ENCODE data around the gene NXNL2.

Gene NXNL2

GRCh38 chr9:88508326-88508725 is 26.7 kb upstream of the NXNL2 start:
- TF ChIP-seq Cebpa-rat (IDR thresholded peaks at IDR 0.05) = no peak
- H4K20me1 ChIP-seq = no peaks in the 10 kb centered on the region
- no peak overlapping the region for H3K4me2 ChIP-seq
- no peaks in the 10 kb centered on the region for H3K27me3 ChIP-seq
- no peak overlapping the region for H3K9ac ChIP-seq
- H3K4me1 ChIP-seq = no peaks in the 10 kb centered on the region
- H3K9me3 ChIP-seq = no peaks in the 10 kb centered on the region
- H3K27ac ChIP-seq = no peak overlapping the region
- no peak overlapping the region for H3K4me3 ChIP-seq
- H3K36me3 ChIP-seq = no peaks in the 10 kb centered on the region

DNA sequence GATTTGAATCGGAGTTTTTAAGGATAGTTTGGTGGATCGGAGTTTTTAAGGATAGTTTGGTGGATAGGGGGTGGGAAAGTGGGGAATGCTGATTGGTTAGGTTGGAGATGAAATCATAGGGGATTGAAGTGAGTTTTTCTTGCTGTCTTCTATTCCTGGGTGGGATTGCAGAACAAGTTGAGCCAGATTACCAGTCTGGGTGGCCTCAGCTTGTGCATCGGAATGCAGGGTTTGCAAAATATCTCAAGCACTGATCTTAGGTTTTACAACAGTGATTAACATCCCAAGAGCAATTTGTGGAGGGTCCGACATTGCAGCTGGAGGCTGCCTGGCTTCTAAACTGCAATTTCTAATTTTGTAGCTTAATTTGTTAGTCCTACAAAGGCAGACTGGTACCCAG is 23.1 kb upstream of the NXNL2 start:
- Histone ChIP-seq H3K9me3 (no peaks in the 10 kb centered on the region), H3K36me3 (no peaks in the 10 kb centered on the region), H3K27me3 (no peaks in the 10 kb centered on the region), H3K4me2 (no peak overlapping the region), H3K4me1 (no peaks in the 10 kb centered on the region), H3K9ac (no peak overlapping the region), H4K20me1 (no peaks in the 10 kb centered on the region), H3K4me3 (no peak overlapping the region), H3K27ac (no peak overlapping the region)
- no peak for TF ChIP-seq Cebpa-rat (IDR thresholded peaks at IDR 0.05)

DNA sequence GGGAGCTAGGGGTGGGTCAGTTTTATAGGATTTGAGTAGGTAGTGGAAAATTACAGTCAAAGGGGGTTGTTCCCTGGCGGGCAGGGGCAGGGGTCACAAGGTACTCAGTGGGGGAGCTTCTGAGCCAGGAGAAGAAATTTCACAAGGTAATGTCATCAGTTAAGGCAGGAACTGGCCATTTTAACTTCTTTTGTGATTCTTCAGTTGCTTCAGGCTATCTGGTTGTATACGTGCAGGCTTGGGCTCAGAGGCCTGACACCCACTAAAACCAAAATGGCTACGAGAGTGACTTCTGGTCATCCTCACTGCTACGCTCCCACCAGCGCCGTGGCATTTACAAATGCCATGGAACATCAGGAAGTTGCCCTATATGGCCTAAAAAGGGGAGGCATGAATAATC is 20.7 kb upstream of the NXNL2 start:
- no peaks in the 10 kb centered on the region for H3K27me3 ChIP-seq
- H3K4me1 ChIP-seq = no peaks in the 10 kb centered on the region
- H3K36me3 ChIP-seq = no peaks in the 10 kb centered on the region
- H3K9ac ChIP-seq = no peak overlapping the region
- no peaks in the 10 kb centered on the region for H3K9me3 ChIP-seq
- no peak overlapping the region for H3K27ac ChIP-seq
- H3K4me3 ChIP-seq = no peak overlapping the region
- no peak for TF ChIP-seq Cebpa-rat (IDR thresholded peaks at IDR 0.05)
- no peaks in the 10 kb centered on the region for H4K20me1 ChIP-seq
- no peak overlapping the region for H3K4me2 ChIP-seq

DNA sequence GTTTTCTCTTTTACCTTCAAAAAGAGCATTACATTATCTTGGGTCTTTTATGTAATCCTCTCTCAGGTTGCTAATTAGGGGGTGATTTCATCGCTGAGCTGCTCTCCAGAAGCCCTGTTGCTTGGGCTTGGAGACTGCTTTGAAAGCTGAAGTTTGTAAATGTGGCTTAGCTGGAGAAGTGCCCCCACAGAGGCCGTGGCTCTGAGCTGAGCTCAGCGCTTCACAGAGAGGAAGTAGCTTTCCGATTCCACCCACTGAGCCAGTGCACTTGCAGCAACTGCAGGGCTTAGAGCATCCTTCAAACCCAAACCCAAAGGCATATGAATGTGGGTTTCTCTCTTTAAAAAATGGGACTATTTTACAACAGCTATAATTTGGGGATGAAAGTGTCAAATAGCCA is 13.7 kb upstream of the NXNL2 start:
- H3K4me3 ChIP-seq = no peak overlapping the region
- H3K9ac ChIP-seq = no peak overlapping the region
- H3K4me1 ChIP-seq = no peaks in the 10 kb centered on the region
- no peak for TF ChIP-seq Cebpa-rat (IDR thresholded peaks at IDR 0.05)
- no peak overlapping the region for H3K27ac ChIP-seq
- no peaks in the 10 kb centered on the region for H3K27me3 ChIP-seq
- no peaks in the 10 kb centered on the region for H3K9me3 ChIP-seq
- no peak overlapping the region for H3K4me2 ChIP-seq
- H3K36me3 ChIP-seq = no peaks in the 10 kb centered on the region
- no peaks in the 10 kb centered on the region for H4K20me1 ChIP-seq

- TF ChIP-seq Cebpa-rat (IDR thresholded peaks at IDR 0.05) = no peak
These were observed 12.6 kb upstream of the NXNL2 start for GRCh38 chr9:88522360-88522759.

DNA sequence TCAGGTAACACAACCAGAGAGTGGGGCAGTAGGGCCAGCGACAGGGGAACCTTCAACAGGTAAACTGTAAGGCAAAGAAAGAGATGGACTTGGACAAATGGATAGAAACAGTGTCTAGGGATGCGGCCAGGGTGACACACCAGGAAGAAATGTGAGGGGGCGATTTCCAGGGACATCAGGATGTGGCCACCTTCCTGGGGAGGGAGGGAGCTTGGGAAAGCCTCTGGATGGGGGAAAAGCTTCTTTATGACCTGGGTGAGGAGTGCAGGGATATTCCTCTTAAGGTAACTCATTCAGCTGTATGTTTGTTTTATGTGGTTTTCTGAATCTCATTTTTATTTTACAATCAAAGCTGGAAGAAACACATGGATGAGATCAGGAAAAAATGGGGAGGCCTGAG is 11.9 kb upstream of the NXNL2 start:
- no peak overlapping the region for H3K27ac ChIP-seq
- TF ChIP-seq Cebpa-rat (IDR thresholded peaks at IDR 0.05) = no peak
- no peaks in the 10 kb centered on the region for H3K36me3 ChIP-seq
- no peaks in the 10 kb centered on the region for H3K27me3 ChIP-seq
- H3K4me2 ChIP-seq = no peak overlapping the region
- H3K9ac ChIP-seq = no peak overlapping the region
- no peaks in the 10 kb centered on the region for H3K4me1 ChIP-seq
- no peaks in the 10 kb centered on the region for H3K9me3 ChIP-seq
- no peaks in the 10 kb centered on the region for H4K20me1 ChIP-seq
- no peak overlapping the region for H3K4me3 ChIP-seq

More at GRCh38 chr9:88522360-88522759, 12.6 kb upstream of the NXNL2 start:
- Histone ChIP-seq H3K9ac (no peak overlapping the region), H3K36me3 (no peaks in the 10 kb centered on the region), H3K9me3 (no peaks in the 10 kb centered on the region), H3K27me3 (no peaks in the 10 kb centered on the region), H3K27ac (no peak overlapping the region), H3K4me3 (no peak overlapping the region), H3K4me2 (no peak overlapping the region), H3K4me1 (no peaks in the 10 kb centered on the region), H4K20me1 (no peaks in the 10 kb centered on the region)

- Histone ChIP-seq H3K27ac (no peak overlapping the region), H4K20me1 (no peaks in the 10 kb centered on the region), H3K4me1 (no peaks in the 10 kb centered on the region), H3K27me3 (no peaks in the 10 kb centered on the region), H3K4me3 (no peak overlapping the region), H3K9ac (no peak overlapping the region), H3K36me3 (no peaks in the 10 kb centered on the region), H3K9me3 (no peaks in the 10 kb centered on the region), H3K4me2 (no peak overlapping the region)
- TF ChIP-seq Cebpa-rat (IDR thresholded peaks at IDR 0.05) = no peak
These were observed 10.1 kb upstream of the NXNL2 start for GRCh38 chr9:88524911-88525310.

DNA sequence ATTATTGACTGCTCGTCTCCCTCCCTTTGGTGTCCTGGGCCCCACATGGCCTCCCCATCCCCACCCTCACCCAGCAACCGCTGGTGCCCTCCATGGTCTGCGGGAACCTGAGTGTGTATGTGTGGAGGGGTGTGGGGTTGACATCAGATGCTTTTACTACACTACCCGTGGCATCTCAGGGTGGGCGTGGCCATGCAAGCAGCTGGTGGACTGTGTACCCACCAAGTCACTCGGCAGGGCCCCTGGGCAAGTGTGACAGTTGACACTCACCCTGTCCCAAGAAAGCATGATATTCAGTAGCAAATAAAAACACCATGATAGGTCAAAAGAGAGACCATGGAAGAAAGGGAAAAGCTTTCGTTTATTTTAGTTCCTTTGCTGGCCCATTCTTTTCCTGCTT is 7.4 kb upstream of the NXNL2 start:
- no peaks in the 10 kb centered on the region for H3K4me1 ChIP-seq
- H3K36me3 ChIP-seq = no peaks in the 10 kb centered on the region
- H3K27ac ChIP-seq = no peak overlapping the region
- H4K20me1 ChIP-seq = no peaks in the 10 kb centered on the region
- no peak overlapping the region for H3K9ac ChIP-seq
- H3K4me2 ChIP-seq = no peak overlapping the region
- peaks cover 18% of the 10 kb centered on the region for H3K27me3 ChIP-seq
- H3K4me3 ChIP-seq = no peak overlapping the region
- TF ChIP-seq Cebpa-rat (IDR thresholded peaks at IDR 0.05) = no peak
- no peaks in the 10 kb centered on the region; the same call in 1 of the 2 replicates for H3K9me3 ChIP-seq

DNA sequence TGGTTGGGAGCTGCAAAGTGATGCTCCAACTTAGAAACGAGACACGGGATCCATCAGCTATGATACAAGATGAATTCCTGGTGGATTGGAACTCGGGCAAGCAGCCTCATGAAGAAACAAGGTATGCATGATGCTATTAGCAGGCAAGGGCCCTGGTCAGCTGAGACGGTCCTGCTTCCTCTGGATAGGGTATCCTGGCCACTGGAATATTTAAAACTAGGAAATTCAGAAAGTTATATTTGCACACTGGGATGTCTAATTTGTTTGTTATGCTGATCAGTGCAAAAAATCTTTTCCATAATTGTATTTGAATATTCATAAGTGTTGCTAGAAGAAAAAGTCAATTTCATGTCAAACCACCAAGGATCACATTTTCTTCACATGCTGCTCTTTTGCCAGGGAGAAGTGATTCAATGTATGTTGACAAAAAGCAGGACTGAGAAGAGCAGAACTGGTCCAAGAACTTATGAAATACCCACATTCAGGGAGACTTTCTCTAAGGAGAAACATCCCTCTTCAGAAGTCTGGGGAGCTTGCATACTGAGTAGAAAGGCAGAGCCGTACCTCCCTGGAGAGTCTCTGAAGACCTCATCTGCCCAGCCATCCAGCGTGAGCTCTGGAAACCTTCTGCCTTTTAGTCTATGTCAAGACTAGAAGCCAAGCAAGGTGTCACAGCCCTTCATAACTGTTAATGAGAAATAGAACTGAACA is 6.7 kb upstream of the NXNL2 start:
- H3K9ac ChIP-seq = no peak overlapping the region
- no peaks in the 10 kb centered on the region for H3K4me1 ChIP-seq
- H3K27ac ChIP-seq = no peak overlapping the region
- H3K4me3 ChIP-seq = no peak overlapping the region
- no peak overlapping the region for H3K4me2 ChIP-seq
- H3K36me3 ChIP-seq = no peaks in the 10 kb centered on the region
- H4K20me1 ChIP-seq = 0 out of 2 replicates have a peak, but pooled peaks cover 3% of the 10 kb centered on the region
- no peaks in the 10 kb centered on the region; the same call in 1 of the 2 replicates for H3K9me3 ChIP-seq
- H3K27me3 ChIP-seq = peaks cover 24% of the 10 kb centered on the region
- no peak for TF ChIP-seq Cebpa-rat (IDR thresholded peaks at IDR 0.05)

DNA sequence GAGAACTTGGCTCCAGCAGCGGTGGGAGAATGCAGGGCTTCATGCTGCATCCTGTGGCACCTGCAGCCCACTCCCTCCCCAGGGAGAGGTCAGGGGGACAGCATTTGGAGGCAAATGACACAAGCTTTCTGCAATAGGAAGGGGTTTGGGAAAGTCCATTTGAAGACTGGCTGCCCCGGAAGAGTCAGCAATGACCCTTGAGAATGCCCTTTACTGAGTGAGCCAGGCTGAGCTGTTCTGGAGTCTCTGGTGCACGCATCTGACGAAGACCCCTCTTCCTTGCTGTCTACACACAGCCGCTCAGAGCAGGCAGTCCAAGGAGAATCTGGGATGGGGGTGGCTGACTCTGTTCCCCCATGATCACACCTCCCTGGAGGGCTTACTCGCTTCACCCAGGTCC is 5.5 kb upstream of the NXNL2 start:
- H4K20me1 ChIP-seq = 0 out of 2 replicates have a peak, but pooled peaks cover 10% of the 10 kb centered on the region
- H3K4me2 ChIP-seq = no peak overlapping the region
- no peak overlapping the region for H3K9ac ChIP-seq
- no peaks in the 10 kb centered on the region for H3K4me1 ChIP-seq
- H3K27me3 ChIP-seq = peaks cover 34% of the 10 kb centered on the region
- no peaks in the 10 kb centered on the region; the same call in 1 of the 2 replicates for H3K9me3 ChIP-seq
- no peak overlapping the region for H3K27ac ChIP-seq
- H3K36me3 ChIP-seq = no peaks in the 10 kb centered on the region
- TF ChIP-seq Cebpa-rat (IDR thresholded peaks at IDR 0.05) = no peak
- no peak overlapping the region for H3K4me3 ChIP-seq

All from BLaER1 (cell line).